Measurements from ENCODE around the gene GCGR. TPM values are rescaled to one million over a fixed set of nuclear protein-coding genes. Genes with fewer than 3 reads are reported as not detected.
A peak's percentile ranks its signal among the peaks of the same experiment; 100 is the strongest.

Gene GCGR
- total RNA-seq, 1 experiment from 2014 or later: 1.4 TPM

DNA sequence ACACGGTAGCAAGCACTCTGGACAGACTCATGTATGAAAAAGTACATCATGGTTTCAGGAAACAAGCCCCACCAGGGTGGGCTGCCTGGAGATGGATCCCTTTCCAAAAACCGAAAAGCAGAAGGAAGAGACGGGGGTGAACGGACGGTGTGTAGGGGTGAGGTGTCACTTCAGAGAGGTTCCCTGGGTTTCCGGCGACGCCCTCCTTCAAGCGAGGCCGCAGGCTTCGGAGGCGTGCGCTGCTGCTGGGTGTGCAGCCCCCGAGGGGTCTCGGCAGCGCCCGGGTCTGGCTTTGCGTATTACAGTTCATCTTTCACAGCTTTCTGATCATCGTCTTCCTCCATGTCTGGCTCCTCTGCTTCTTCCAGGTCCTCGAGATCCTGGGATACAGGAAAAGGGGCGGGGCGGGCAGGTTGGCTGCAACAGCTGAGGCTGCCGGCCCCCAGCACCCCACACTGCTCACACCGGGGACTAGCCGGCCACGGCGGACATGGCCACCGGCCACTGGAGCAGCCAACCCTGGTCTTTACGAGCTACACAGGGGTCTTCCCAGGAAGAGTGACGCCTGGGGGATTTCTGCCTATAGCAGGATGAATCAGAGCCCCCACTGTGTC lies 39.9 kb downstream of the GCGR start:
- POLR2A ChIA-PET: interaction anchor here (0.9 kb wide), 1 partner anchor 11 kb away, joined by 3 read pairs; the partner anchor contains the start of gene MCRIP1
- Mint-ChIP-seq H3K27me3 (ENCODE audit: low read depth) (no peaks in the 10 kb centered on the region), H3K4me1 (no peaks in the 10 kb centered on the region), H3K4me3 (no peak overlapping the region), H3K9me3 (no peaks in the 10 kb centered on the region), H3K27ac (peak overlapping the region; percentile 65; the same call in 1 of the 2 replicates), H3K36me3 (peaks cover 34% of the 10 kb centered on the region)
- TF ChIP-seq GTF2I (CRISPR knock-in tag; conservative IDR thresholded peaks at IDR 0.05) (no peak), ETV6 (CRISPR knock-in tag; IDR thresholded peaks at IDR 0.05) (no peak), CBFB (CRISPR knock-in tag; IDR thresholded peaks at IDR 0.05; ENCODE audit: low read depth) (no peak), ZNF138 (CRISPR knock-in tag; conservative IDR thresholded peaks at IDR 0.05) (no peak), SMAD3 (CRISPR knock-in tag; IDR thresholded peaks at IDR 0.05; ENCODE audit: borderline replicate concordance) (no peak), ESRRA (CRISPR knock-in tag; IDR thresholded peaks at IDR 0.05; ENCODE audit: borderline replicate concordance) (no peak), OVOL2 (CRISPR knock-in tag; IDR thresholded peaks at IDR 0.05; ENCODE audit: borderline replicate concordance) (no peak), ZNF219 (CRISPR knock-in tag; IDR thresholded peaks at IDR 0.05; ENCODE audit: borderline replicate concordance) (no peak), NR3C1 (CRISPR knock-in tag; conservative IDR thresholded peaks at IDR 0.05; ENCODE audit: low read depth) (no peak), NFYB (CRISPR knock-in tag; conservative IDR thresholded peaks at IDR 0.05; ENCODE audit: low read depth) (no peak), GRHL2 (CRISPR knock-in tag; IDR thresholded peaks at IDR 0.05; ENCODE audit: insufficient replicate concordance, severe bottlenecking) (no peak), NFATC4 (CRISPR knock-in tag; IDR thresholded peaks at IDR 0.05) (no peak)
- TF ChIP-seq, protein P1, sequence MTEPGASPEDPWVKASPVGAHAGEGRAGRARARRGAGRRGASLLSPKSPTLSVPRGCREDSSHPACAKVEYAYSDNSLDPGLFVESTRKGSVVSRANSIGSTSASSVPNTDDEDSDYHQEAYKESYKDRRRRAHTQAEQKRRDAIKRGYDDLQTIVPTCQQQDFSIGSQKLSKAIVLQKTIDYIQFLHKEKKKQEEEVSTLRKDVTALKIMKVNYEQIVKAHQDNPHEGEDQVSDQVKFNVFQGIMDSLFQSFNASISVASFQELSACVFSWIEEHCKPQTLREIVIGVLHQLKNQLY (CRISPR knock-in tag; IDR thresholded peaks at IDR 0.05): no peak
- TF ChIP-seq, protein P2, sequence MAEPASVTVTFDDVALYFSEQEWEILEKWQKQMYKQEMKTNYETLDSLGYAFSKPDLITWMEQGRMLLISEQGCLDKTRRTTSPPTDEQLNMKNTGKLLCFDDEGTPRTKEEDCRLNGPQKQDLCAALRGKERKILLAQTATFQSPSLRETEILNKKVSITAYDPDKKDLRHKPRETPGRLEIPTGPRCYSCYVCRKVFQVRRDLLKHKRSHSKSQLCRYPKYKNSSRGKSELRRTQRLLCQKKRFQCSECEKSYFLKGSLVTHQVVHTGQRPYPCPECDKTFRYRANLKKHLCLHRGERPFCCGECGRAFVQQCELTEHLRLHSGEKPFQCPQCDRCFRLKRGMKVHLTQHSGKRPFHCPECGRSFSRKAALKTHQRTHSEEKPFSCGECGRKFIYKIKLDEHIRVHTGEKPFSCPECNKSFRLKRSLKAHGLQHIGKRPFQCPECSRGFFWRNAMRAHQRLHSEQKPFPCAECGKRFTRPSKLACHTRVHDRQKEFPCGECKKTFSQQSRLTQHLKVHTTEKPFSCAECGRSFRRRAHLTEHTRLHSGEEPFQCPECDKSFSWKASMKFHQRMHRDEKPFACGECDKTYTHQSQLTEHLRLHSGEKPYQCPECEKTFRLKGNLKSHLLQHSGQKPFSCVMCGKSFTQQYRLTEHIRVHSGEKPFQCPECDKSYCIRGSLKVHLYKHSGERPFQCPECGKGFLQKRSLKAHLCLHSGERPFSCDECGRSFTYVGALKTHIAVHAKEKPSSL (CRISPR knock-in tag; conservative IDR thresholded peaks at IDR 0.05): no peak
- TF ChIP-seq, protein P3, sequence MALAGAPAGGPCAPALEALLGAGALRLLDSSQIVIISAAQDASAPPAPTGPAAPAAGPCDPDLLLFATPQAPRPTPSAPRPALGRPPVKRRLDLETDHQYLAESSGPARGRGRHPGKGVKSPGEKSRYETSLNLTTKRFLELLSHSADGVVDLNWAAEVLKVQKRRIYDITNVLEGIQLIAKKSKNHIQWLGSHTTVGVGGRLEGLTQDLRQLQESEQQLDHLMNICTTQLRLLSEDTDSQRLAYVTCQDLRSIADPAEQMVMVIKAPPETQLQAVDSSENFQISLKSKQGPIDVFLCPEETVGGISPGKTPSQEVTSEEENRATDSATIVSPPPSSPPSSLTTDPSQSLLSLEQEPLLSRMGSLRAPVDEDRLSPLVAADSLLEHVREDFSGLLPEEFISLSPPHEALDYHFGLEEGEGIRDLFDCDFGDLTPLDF (CRISPR knock-in tag; IDR thresholded peaks at IDR 0.05): no peak
- TF ChIP-seq, protein P4, sequence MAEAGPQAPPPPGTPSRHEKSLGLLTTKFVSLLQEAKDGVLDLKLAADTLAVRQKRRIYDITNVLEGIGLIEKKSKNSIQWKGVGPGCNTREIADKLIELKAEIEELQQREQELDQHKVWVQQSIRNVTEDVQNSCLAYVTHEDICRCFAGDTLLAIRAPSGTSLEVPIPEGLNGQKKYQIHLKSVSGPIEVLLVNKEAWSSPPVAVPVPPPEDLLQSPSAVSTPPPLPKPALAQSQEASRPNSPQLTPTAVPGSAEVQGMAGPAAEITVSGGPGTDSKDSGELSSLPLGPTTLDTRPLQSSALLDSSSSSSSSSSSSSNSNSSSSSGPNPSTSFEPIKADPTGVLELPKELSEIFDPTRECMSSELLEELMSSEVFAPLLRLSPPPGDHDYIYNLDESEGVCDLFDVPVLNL (CRISPR knock-in tag; IDR thresholded peaks at IDR 0.05; ENCODE audit: borderline replicate concordance, low read depth): no peak
- TF ChIP-seq, protein P5, sequence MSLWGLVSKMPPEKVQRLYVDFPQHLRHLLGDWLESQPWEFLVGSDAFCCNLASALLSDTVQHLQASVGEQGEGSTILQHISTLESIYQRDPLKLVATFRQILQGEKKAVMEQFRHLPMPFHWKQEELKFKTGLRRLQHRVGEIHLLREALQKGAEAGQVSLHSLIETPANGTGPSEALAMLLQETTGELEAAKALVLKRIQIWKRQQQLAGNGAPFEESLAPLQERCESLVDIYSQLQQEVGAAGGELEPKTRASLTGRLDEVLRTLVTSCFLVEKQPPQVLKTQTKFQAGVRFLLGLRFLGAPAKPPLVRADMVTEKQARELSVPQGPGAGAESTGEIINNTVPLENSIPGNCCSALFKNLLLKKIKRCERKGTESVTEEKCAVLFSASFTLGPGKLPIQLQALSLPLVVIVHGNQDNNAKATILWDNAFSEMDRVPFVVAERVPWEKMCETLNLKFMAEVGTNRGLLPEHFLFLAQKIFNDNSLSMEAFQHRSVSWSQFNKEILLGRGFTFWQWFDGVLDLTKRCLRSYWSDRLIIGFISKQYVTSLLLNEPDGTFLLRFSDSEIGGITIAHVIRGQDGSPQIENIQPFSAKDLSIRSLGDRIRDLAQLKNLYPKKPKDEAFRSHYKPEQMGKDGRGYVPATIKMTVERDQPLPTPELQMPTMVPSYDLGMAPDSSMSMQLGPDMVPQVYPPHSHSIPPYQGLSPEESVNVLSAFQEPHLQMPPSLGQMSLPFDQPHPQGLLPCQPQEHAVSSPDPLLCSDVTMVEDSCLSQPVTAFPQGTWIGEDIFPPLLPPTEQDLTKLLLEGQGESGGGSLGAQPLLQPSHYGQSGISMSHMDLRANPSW (CRISPR knock-in tag; conservative IDR thresholded peaks at IDR 0.05; ENCODE audit: low read depth): no peak
- TF ChIP-seq, protein P6, sequence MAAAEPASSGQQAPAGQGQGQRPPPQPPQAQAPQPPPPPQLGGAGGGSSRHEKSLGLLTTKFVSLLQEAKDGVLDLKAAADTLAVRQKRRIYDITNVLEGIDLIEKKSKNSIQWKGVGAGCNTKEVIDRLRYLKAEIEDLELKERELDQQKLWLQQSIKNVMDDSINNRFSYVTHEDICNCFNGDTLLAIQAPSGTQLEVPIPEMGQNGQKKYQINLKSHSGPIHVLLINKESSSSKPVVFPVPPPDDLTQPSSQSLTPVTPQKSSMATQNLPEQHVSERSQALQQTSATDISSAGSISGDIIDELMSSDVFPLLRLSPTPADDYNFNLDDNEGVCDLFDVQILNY (CRISPR knock-in tag; IDR thresholded peaks at IDR 0.05): no peak
- no peak for ATAC-seq
- CTCF ChIA-PET: interaction anchor here (0.5 to 1.6 kb wide), 2 partner anchors 11 to 36 kb away, joined by 3 read pairs; no protein-coding TSS in a partner anchor
- no peak for DNase-seq (ENCODE audit: low spot score)

All from WTC11 (cell line).